H1 (cell line): ENCODE data around the gene ZNF608. TPM values are rescaled to one million over a fixed set of nuclear protein-coding genes. Genes with fewer than 3 reads are reported as not detected.

Experiments
- CTCF ChIA-PET: fragments of 300-600 bp; sonication (Branson Sonifier 250); formaldehyde crosslinking; loops from one replicate; lab custom pipeline; 2021; ENCODE audit not compliant: partially characterized antibody; lab: Charles Lee
- POLR2A ChIA-PET: fragments of 300-600 bp; sonication (Branson Sonifier 250); formaldehyde crosslinking; loops from one replicate; lab custom pipeline; 2021; ENCODE audit warnings: inconsistent platforms; ENCODE audit not compliant: partially characterized antibody; lab: Charles Lee
- DNase-seq, 2 experiments: peaks; one replicate each; pipeline versions ENCODE4 v3.0.0 to v3.0.0-alpha.2; 2010 to 2022; ENCODE audit warnings: low spot score in 2 of 2, low read depth in 1 of 2, mixed read lengths in 1 of 2
- FAIRE-seq: peaks from 2 replicates; lab custom pipeline; 2011; peaks lifted over from hg19 to GRCh38; lab: Jason Lieb, UNC
- H2AFZ ChIP-seq: 2 replicates; pipeline ENCODE4 v1.8.1; 2012; ENCODE audit warnings: low read length, inconsistent platforms
- H2AK5ac ChIP-seq: 2 replicates; pipeline ENCODE4 v1.6.1; 2013; ENCODE audit warnings: low read depth, low read length
- H2BK120ac ChIP-seq: replicated peaks from 2 replicates; pipeline ENCODE3; 2013; ENCODE audit warnings: low read depth, low read length, inconsistent platforms
- H2BK12ac ChIP-seq: 2 replicates; pipeline ENCODE4 v1.6.1; 2013; ENCODE audit warnings: low read depth, low read length
- H2BK15ac ChIP-seq: 2 replicates; pipeline ENCODE4 v1.6.1; 2013; ENCODE audit warnings: low read length
- H2BK20ac ChIP-seq: 2 replicates; pipeline ENCODE4 v1.6.1; 2013; ENCODE audit warnings: low read length
- H2BK5ac ChIP-seq: 2 replicates; pipeline ENCODE4 v1.6.1; 2013; ENCODE audit warnings: low read depth, low read length
- H3K14ac ChIP-seq: 2 replicates; pipeline ENCODE4 v1.6.1; 2013; ENCODE audit warnings: inconsistent platforms; ENCODE audit not compliant: insufficient read length
- H3K18ac ChIP-seq: 2 replicates; pipeline ENCODE4 v1.6.1; 2013; ENCODE audit warnings: low read length; ENCODE audit errors: extremely low read depth
- H3K23ac ChIP-seq: 2 replicates; pipeline ENCODE4 v1.6.1; 2013; ENCODE audit warnings: inconsistent platforms; ENCODE audit not compliant: insufficient read length
- H3K23me2 ChIP-seq: 2 replicates; pipeline ENCODE4 v1.6.1; 2013; ENCODE audit warnings: low read depth, low read length
- H3K27ac ChIP-seq: 2 replicates; pipeline ENCODE4 v1.6.1; 2011; ENCODE audit warnings: low read depth, low read length, inconsistent platforms
- H3K27me3 ChIP-seq, 4 experiments: replicated peaks in 1 of 4; 1 replicate in 1 of 4; 2 replicates in 3 of 4; pipeline versions ENCODE4 v1.6.1 to v1.8.1; 2011 to 2013; ENCODE audit warnings: low read length in 3 of 4, mild to moderate bottlenecking in 3 of 4, inconsistent platforms in 2 of 4, mixed read lengths in 2 of 4, moderate library complexity in 1 of 4; ENCODE audit not compliant: control insufficient read depth in 3 of 4, insufficient read depth in 3 of 4; ENCODE audit errors: extremely low read depth in 1 of 4
- H3K36me3 ChIP-seq, 4 experiments: 2 replicates each; pipeline versions ENCODE4 v1.6.1 to v1.8.1; 2011 to 2013; ENCODE audit warnings: mild to moderate bottlenecking in 4 of 4, low read length in 3 of 4, moderate library complexity in 2 of 4, control low read depth in 1 of 4, inconsistent platforms in 1 of 4; ENCODE audit not compliant: insufficient read depth in 4 of 4, control insufficient read depth in 2 of 4
- H3K4ac ChIP-seq: replicated peaks from 2 replicates; pipeline ENCODE3; 2013; ENCODE audit warnings: low read length, low read depth, mixed read lengths, inconsistent platforms; ENCODE audit not compliant: insufficient read length
- H3K4me1 ChIP-seq, 4 experiments: replicated peaks in 1 of 4; 1 replicate in 1 of 4; 2 replicates in 3 of 4; pipeline versions ENCODE4 v1.6.1 to v1.8.1; 2011 to 2013; ENCODE audit warnings: low read length in 3 of 4, inconsistent platforms in 2 of 4, mixed read lengths in 1 of 4; ENCODE audit not compliant: insufficient read depth in 4 of 4, control insufficient read depth in 3 of 4
- H3K4me2 ChIP-seq, 2 experiments: 2 replicates each; pipeline versions ENCODE4 v1.6.1 to v1.8.1; 2011 to 2013; ENCODE audit warnings: low read depth in 2 of 2, low read length in 2 of 2, control low read depth in 1 of 2, inconsistent platforms in 1 of 2, mild to moderate bottlenecking in 1 of 2; ENCODE audit not compliant: insufficient read depth in 1 of 2
- H3K4me3 ChIP-seq, 4 experiments: fragments of 200-600, 300-600 bp in 1 of 4; sonication (generic), shearing (Covaris generic), sonication (Bioruptor Twin) in 1 of 4; 2 replicates each; pipeline versions ENCODE4 v1.5.1 to v1.8.1; 2011 to 2016; ENCODE audit warnings: low read length in 4 of 4, low read depth in 3 of 4, control low read depth in 2 of 4, inconsistent platforms in 2 of 4, mild to moderate bottlenecking in 2 of 4, mixed read lengths in 1 of 4, moderate library complexity in 1 of 4; ENCODE audit not compliant: insufficient read depth in 2 of 4; ENCODE audit errors: extremely low read depth in 1 of 4
- H3K56ac ChIP-seq: replicated peaks from 2 replicates; pipeline ENCODE3; 2013; ENCODE audit warnings: low read depth, mild to moderate bottlenecking, mixed read lengths, low read length, inconsistent platforms; ENCODE audit not compliant: insufficient read length
- H3K79me1 ChIP-seq: 2 replicates; pipeline ENCODE4 v1.6.1; 2013; ENCODE audit warnings: low read depth, low read length, control low read depth
- H3K79me2 ChIP-seq, 2 experiments: 2 replicates each; pipeline versions ENCODE4 v1.6.1 to v1.8.1; 2012 to 2013; ENCODE audit warnings: low read length in 2 of 2, mild to moderate bottlenecking in 2 of 2, inconsistent platforms in 1 of 2; ENCODE audit not compliant: insufficient read depth in 2 of 2, control insufficient read depth in 1 of 2
- H3K9ac ChIP-seq, 4 experiments: replicated peaks in 1 of 4; 1 replicate in 1 of 4; 2 replicates in 3 of 4; pipeline versions ENCODE4 v1.6.1 to v1.8.1; 2011 to 2013; ENCODE audit warnings: low read depth in 3 of 4, low read length in 3 of 4, control low read depth in 2 of 4, mild to moderate bottlenecking in 2 of 4, moderate library complexity in 2 of 4, inconsistent platforms in 1 of 4; ENCODE audit errors: extremely low read depth in 1 of 4
- H3K9me3 ChIP-seq, 2 experiments: 2 replicates each; pipeline versions ENCODE4 v1.6.1 to v1.8.1; 2012 to 2013; ENCODE audit warnings: mild to moderate bottlenecking in 2 of 2, moderate library complexity in 2 of 2, control low read depth in 1 of 2, inconsistent platforms in 1 of 2, low read depth in 1 of 2, low read length in 1 of 2, mixed read lengths in 1 of 2; ENCODE audit not compliant: insufficient read depth in 2 of 2
- H4K20me1 ChIP-seq, 2 experiments: replicated peaks in 1 of 2; 2 replicates each; pipeline versions ENCODE3 to v1.8.1; 2011 to 2013; ENCODE audit warnings: inconsistent platforms in 2 of 2, low read length in 2 of 2, mild to moderate bottlenecking in 1 of 2; ENCODE audit not compliant: insufficient read depth in 2 of 2, control insufficient read depth in 1 of 2
- H4K5ac ChIP-seq: 2 replicates; pipeline ENCODE4 v1.6.1; 2013; ENCODE audit warnings: low read length, low read depth, mixed read lengths, inconsistent platforms; ENCODE audit not compliant: insufficient read length
- H4K8ac ChIP-seq: 2 replicates; pipeline ENCODE4 v1.8.0; 2013; ENCODE audit warnings: mild to moderate bottlenecking, moderate library complexity, low read length, inconsistent platforms; ENCODE audit not compliant: insufficient read depth; ENCODE audit errors: extremely low read depth
- H4K91ac ChIP-seq: replicated peaks from 2 replicates; pipeline ENCODE3; 2013; ENCODE audit warnings: low read length, mixed read lengths, inconsistent platforms; ENCODE audit not compliant: insufficient read length
- ASH2L ChIP-seq: fragments of 200-600, 300-600 bp; sonication (generic); IDR thresholded peaks from one replicate; pipeline ENCODE4 v1.7.1; 2017; ENCODE audit warnings: low read length
- CREB1 ChIP-seq: IDR thresholded peaks from 2 replicates; pipeline ENCODE4 v1.6.1; 2012; ENCODE audit warnings: inconsistent platforms
- EGR1 ChIP-seq: IDR thresholded peaks from 2 replicates; pipeline ENCODE4 v1.6.1; 2011; ENCODE audit warnings: low read depth, low read length, borderline replicate concordance
- GABPA ChIP-seq: IDR thresholded peaks from 2 replicates; pipeline ENCODE4 v1.6.1; 2011; ENCODE audit warnings: mild to moderate bottlenecking, low read length, moderate library complexity, borderline replicate concordance; ENCODE audit not compliant: insufficient read depth
- JUN ChIP-seq: IDR thresholded peaks from 2 replicates; pipeline ENCODE4 v1.6.1; 2011; ENCODE audit warnings: low read depth, mild to moderate bottlenecking, improper control_type of control experiment, low read length
- PHF8 ChIP-seq: fragments of 200-600 bp; sonication (generic); conservative IDR thresholded peaks from 2 replicates; pipeline ENCODE4 v1.7.1; 2012; ENCODE audit warnings: low read depth, mild to moderate bottlenecking, inconsistent platforms, low read length, moderate library complexity
- RFX5 ChIP-seq: IDR thresholded peaks from 2 replicates; pipeline ENCODE4 v1.6.1; 2011; ENCODE audit warnings: low read depth, low read length, improper control_type of control experiment, borderline replicate concordance
- SIRT6 ChIP-seq: IDR thresholded peaks from one replicate; pipeline ENCODE4 v1.7.1; 2012; ENCODE audit warnings: low read length, inconsistent platforms
- SP1 ChIP-seq: IDR thresholded peaks from 2 replicates; pipeline ENCODE4 v1.6.1; 2011; ENCODE audit warnings: low read depth, low read length
- SRF ChIP-seq: IDR thresholded peaks from 2 replicates; pipeline ENCODE4 v1.6.1; 2011; ENCODE audit warnings: mild to moderate bottlenecking, low read depth, low read length, moderate library complexity
- TAF7 ChIP-seq: optimal IDR thresholded peaks from 2 replicates; pipeline ENCODE3; 2011; ENCODE audit warnings: low read depth, mild to moderate bottlenecking, inconsistent platforms, low read length, moderate library complexity, borderline replicate concordance
- TBP ChIP-seq: IDR thresholded peaks from 2 replicates; pipeline ENCODE4 v1.6.1; 2011; ENCODE audit warnings: low read depth, low read length, improper control_type of control experiment
- TEAD4 ChIP-seq: IDR thresholded peaks from 2 replicates; pipeline ENCODE4 v1.6.1; 2012; ENCODE audit warnings: low read depth, low read length, inconsistent platforms, mixed read lengths
- WGBS, 2 experiments: shearing (Covaris generic) in 1 of 2; methylation state at CpG; one replicate each; pipeline versions ENCODE4 v1.1.6 to v1.1.7; 2013 to 2015; ENCODE audit warnings: low lambda C conversion rate in 2 of 2, mixed read lengths in 2 of 2, inconsistent platforms in 1 of 2, low coverage in 1 of 2, missing lambda C conversion rate in 1 of 2; ENCODE audit not compliant: insufficient replicate concordance in 2 of 2, insufficient coverage in 1 of 2, insufficient read length in 1 of 2; ENCODE audit errors: extremely low coverage in 1 of 2, missing lambda C conversion rate in 1 of 2; 5-methylcytosine and 5-hydroxymethylcytosine counted together
- polyA plus RNA-seq, 7 experiments: library from polyadenylated mRNA; depleted of rRNA in 3 of 7; stranded (reverse) in 5 of 7; unstranded in 2 of 7; fragments of >200 nt in 5 of 7; fragments of 200-250 nt in 2 of 7; gene quantifications; 1 replicate in 5 of 7; 2 replicates in 1 of 7; 4 replicates in 1 of 7; pipeline versions ENCODE4 v1.2.1 to v1.2.3, GENCODE V29; 2011 to 2013; ENCODE audit warnings: missing spikeins in 2 of 7, mixed read lengths in 2 of 7
- total RNA-seq: library from RNA; stranded (reverse); fragmentation: NEBNext Ultra II Directional; extraction: Animal tissue kit (Norgen Biotek cat#: 25700); gene quantifications from 2 replicates; pipeline ENCODE4 v1.2.1, GENCODE V29; 2021
- TF ChIP-seq, protein P1 (sequence below): IDR thresholded peaks from 2 replicates; pipeline ENCODE4 v1.6.1; 2012; ENCODE audit warnings: inconsistent platforms

ZNF608 gene
- total and polyA plus RNA-seq, 2 of the 8 experiments (the other 6 are each of a cell fraction or from before 2014, with no cell fraction given): 17.2 to 40.8 TPM

- Histone ChIP-seq H3K23ac (no peak overlapping the region), H2BK20ac (no peak overlapping the region), H3K56ac (no peak overlapping the region), H3K9ac (no peak overlapping the region), H3K27me3 (no peaks in the 10 kb centered on the region), H3K14ac (no peak overlapping the region), H3K4me1 (peaks cover 0 to 4% (median 0%) of the 10 kb centered on the region in 4 experiments; a peak in 2 of 7 replicates), H3K79me1 (peaks cover 4% of the 10 kb centered on the region; the same call in 1 of the 2 replicates), H2BK15ac (no peak overlapping the region), H4K91ac (no peak overlapping the region), H4K5ac (no peak overlapping the region), H3K4me2 (no peak overlapping the region), H2BK12ac (0 out of 2 replicates have a peak overlapping the region, but pooled peaks have one; percentile 52), H2BK5ac (no peak overlapping the region), H3K18ac (no peak overlapping the region), H3K9me3 (no peaks in the 10 kb centered on the region), H3K23me2 (no peaks in the 10 kb centered on the region), H2AFZ (no peak overlapping the region), H3K4me3 (no peak overlapping the region), H3K79me2 (peaks cover 22 to 100% of the 10 kb centered on the region in 2 experiments), H2AK5ac (no peak overlapping the region), H3K36me3 (no peaks in the 10 kb centered on the region), H4K8ac (no peak overlapping the region), H3K27ac (no peak overlapping the region), H3K4ac (no peak overlapping the region), H4K20me1 (peaks cover 2 to 4% of the 10 kb centered on the region in 2 experiments), H2BK120ac (no peak overlapping the region)
- CTCF ChIA-PET: interaction anchor here (1.1 kb wide), 1 partner anchor 34 kb away, joined by 3 read pairs; no protein-coding TSS in a partner anchor
- no peak for DNase-seq
- POLR2A ChIA-PET: no interaction called here
- FAIRE-seq: no peak
- 83% methylated on average over 5 of the region's 5 CpGs; no CpG with 5 or more reads in 1 of the 2 experiments for WGBS, 2 experiments
- TF ChIP-seq RFX5: no peak
- TF ChIP-seq SRF: no peak
- no peak for TF ChIP-seq PHF8
- no peak for TF ChIP-seq SIRT6
- TF ChIP-seq ASH2L: no peak
- no peak for TF ChIP-seq TEAD4
- TF ChIP-seq CREB1: no peak
- TF ChIP-seq TBP: no peak
- no peak for TF ChIP-seq GABPA
- no peak for TF ChIP-seq SP1
- TF ChIP-seq TAF7: no peak
- TF ChIP-seq, protein P1, sequence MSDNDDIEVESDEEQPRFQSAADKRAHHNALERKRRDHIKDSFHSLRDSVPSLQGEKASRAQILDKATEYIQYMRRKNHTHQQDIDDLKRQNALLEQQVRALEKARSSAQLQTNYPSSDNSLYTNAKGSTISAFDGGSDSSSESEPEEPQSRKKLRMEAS: no peak
- no peak for TF ChIP-seq JUN
- no peak for TF ChIP-seq EGR1
These were observed 19.6 kb downstream of the ZNF608 start for GRCh38 chr5:124726631-124727362.
